Coronary artery (tissue), 2 donors: ENCODE data around the gene LYRM4.

Experiments
- DNase-seq: peaks from one replicate; pipeline ENCODE4 v3.0.0-alpha.2; 2017; ENCODE audit warnings: low spot score
- H3K27ac ChIP-seq, 2 donors: fragments of 200-600 bp; sonication (generic); one replicate each; pipeline ENCODE4 v1.5.1; 2016 to 2019
- H3K4me3 ChIP-seq: fragments of 200-600 bp; sonication (generic); 2 replicates; pipeline ENCODE4 v1.5.1; 2016; ENCODE audit warnings: mild to moderate bottlenecking, moderate library complexity
- TF ChIP-seq, protein P1 (sequence below): fragments of 200-600 bp; sonication (generic); IDR thresholded peaks from one replicate; pipeline ENCODE4 v1.5.1; 2019; ENCODE audit warnings: antibody characterized with exemption

The LYRM4 gene

GRCh38 chr6:5159162-5159561 lies 101.6 kb downstream of the LYRM4 start:
- DNase-seq, result no peak
- Histone ChIP-seq H3K4me3 (no peak overlapping the region), H3K27ac (no peak overlapping the region)
- TF ChIP-seq, protein P1, sequence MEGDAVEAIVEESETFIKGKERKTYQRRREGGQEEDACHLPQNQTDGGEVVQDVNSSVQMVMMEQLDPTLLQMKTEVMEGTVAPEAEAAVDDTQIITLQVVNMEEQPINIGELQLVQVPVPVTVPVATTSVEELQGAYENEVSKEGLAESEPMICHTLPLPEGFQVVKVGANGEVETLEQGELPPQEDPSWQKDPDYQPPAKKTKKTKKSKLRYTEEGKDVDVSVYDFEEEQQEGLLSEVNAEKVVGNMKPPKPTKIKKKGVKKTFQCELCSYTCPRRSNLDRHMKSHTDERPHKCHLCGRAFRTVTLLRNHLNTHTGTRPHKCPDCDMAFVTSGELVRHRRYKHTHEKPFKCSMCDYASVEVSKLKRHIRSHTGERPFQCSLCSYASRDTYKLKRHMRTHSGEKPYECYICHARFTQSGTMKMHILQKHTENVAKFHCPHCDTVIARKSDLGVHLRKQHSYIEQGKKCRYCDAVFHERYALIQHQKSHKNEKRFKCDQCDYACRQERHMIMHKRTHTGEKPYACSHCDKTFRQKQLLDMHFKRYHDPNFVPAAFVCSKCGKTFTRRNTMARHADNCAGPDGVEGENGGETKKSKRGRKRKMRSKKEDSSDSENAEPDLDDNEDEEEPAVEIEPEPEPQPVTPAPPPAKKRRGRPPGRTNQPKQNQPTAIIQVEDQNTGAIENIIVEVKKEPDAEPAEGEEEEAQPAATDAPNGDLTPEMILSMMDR, result no peak

- TF ChIP-seq, protein P1, result no peak
- no peak for DNase-seq
- Histone ChIP-seq H3K4me3 (no peak overlapping the region), H3K27ac (no peak overlapping the region)
Measured at GRCh38 chr6:5158180-5158579, 102.6 kb downstream of the LYRM4 start.

DNA sequence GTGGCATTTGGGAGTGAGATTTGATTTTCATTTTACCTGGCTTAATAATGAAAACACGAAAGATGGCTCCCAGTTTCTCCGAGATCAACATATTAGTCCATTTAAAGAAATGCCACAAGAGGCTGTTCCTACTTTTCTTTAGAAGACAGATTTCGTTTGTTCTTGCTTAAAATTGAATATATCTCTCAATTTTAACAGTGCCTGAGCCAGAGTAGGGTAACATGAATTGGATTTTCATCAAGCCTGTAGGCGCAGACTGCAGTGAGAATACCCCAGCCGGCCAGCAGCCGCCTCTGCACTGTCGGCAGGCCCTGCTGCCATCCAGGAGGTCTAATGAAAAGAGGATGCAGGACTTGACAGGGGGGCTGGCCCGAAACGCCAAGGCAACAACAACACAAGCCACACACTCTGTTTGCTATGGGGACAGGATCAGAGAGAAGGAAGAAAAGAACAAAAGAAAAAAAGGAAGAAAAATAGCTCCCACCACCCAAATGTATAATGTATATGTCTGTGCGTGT lies 103.1 kb downstream of the LYRM4 start:
- TF ChIP-seq, protein P1, result no peak
- Histone ChIP-seq H3K4me3 (no peak overlapping the region), H3K27ac (no peak overlapping the region)
- no peak for DNase-seq

DNA sequence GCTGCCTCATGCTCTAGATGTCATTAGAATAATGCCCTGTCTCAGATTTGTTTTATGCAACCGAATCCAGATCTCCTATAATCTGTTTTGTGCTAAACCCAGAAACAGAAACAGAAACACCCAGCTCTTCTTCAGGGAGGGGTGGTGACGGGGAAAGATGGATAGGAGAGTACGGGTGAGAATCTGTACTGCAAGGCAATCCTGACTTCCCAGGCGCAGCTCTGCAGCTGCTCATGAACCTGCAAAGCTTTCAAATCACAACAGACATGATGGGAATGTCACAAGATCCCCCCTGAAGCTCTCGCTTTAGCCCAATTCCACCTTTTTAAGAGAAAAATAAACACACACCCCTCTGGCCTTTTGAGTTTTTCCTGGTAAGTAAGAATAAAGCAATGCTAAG lies 104.1 kb downstream of the LYRM4 start:
- H3K4me3 ChIP-seq, result no peak overlapping the region
- no peak for DNase-seq
- H3K27ac ChIP-seq, result no peak overlapping the region
- TF ChIP-seq, protein P1, result no peak

DNA sequence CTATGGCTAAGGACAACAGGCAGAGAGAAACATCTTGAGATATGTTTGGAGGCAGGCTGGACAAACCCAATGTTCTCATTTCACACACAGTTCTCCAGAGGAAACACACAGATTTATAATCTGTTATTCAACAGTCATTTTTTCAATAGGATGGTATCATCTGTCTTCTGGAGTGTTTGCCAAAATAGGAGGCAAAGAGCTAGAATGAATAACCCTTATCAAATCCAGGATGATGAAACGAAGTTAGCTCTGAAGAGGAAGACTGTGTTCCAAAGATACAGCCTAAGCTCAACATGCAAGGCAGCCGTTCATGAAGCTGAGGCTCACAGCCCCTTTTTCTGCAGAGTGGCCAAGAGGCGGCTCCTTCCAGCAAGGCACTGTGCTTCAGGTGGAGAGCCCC lies 104.8 kb downstream of the LYRM4 start:
- TF ChIP-seq, protein P1, result no peak
- no peak overlapping the region for H3K27ac ChIP-seq
- H3K4me3 ChIP-seq, result no peak overlapping the region
- DNase-seq, result no peak

GRCh38 chr6:5153186-5153585 lies 107.6 kb downstream of the LYRM4 start:
- DNase-seq, result no peak
- no peak overlapping the region for H3K27ac ChIP-seq
- TF ChIP-seq, protein P1, result no peak
- H3K4me3 ChIP-seq, result no peak overlapping the region

GRCh38 chr6:5152460-5152859 lies 108.3 kb downstream of the LYRM4 start:
- TF ChIP-seq, protein P1, result no peak
- no peak overlapping the region for H3K4me3 ChIP-seq
- no peak for DNase-seq
- no peak overlapping the region for H3K27ac ChIP-seq
